ENCODE measurements around the gene ABCD1.

DNA sequence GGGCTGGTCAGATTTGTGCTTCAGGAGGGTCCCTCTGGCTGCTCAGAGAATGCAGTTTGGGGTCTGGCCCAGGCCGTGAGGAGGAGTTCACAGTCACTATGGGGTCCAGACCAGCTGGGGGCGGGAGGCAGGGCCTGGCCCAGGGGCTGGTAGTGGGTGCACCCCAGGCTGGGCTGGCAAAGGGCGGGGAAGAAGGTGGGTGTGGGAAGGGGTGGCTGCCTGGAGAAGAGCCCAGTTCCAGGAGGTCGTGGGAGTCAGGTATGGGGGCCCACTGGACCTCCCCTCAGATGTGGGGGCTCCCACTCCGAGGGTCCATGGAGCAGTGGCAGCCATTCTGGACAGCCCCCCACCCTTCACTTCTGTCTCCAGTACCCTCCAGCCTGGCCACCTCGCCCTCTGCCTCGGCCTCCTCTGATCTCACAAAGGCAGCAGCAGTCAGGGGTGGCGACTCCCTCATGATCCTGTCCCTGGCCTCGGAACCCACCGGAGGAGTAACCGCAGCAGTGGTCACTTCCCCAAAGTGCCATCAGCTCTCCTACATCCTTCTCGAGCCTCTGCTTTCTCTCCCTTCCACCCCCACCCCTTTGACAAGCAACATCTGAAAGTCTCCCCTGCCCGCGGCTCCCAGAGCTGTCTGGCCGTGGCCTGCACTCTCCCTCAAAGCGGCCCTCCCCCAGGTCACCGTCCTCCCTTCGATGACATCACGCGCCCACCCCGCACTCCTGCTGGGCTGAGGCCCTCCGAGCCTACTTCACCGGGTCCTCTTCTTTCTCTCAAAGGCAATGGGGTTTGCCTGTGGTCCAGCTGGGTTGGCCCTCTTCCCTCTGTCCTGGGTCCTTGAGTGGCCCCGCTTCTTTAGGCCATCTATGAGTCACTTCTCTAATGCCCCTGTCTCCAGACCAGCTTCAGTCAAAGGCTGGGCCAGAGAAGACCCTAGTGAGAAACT is 38.6 kb upstream of the ABCD1 start:
- TF ChIP-seq, protein P1, sequence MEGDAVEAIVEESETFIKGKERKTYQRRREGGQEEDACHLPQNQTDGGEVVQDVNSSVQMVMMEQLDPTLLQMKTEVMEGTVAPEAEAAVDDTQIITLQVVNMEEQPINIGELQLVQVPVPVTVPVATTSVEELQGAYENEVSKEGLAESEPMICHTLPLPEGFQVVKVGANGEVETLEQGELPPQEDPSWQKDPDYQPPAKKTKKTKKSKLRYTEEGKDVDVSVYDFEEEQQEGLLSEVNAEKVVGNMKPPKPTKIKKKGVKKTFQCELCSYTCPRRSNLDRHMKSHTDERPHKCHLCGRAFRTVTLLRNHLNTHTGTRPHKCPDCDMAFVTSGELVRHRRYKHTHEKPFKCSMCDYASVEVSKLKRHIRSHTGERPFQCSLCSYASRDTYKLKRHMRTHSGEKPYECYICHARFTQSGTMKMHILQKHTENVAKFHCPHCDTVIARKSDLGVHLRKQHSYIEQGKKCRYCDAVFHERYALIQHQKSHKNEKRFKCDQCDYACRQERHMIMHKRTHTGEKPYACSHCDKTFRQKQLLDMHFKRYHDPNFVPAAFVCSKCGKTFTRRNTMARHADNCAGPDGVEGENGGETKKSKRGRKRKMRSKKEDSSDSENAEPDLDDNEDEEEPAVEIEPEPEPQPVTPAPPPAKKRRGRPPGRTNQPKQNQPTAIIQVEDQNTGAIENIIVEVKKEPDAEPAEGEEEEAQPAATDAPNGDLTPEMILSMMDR (IDR thresholded peaks at IDR 0.05; ENCODE audit: low read depth, low read length, missing input control), result no peak
- no peak for TF ChIP-seq JUND (IDR thresholded peaks at IDR 0.05)
- no peak for TF ChIP-seq SP1 (IDR thresholded peaks at IDR 0.05)
- no peak for TF ChIP-seq RAD21 (IDR thresholded peaks at IDR 0.05)
- TF ChIP-seq, protein P2, sequence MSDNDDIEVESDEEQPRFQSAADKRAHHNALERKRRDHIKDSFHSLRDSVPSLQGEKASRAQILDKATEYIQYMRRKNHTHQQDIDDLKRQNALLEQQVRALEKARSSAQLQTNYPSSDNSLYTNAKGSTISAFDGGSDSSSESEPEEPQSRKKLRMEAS (IDR thresholded peaks at IDR 0.05), result no peak
- TF ChIP-seq GABPA (IDR thresholded peaks at IDR 0.05 in 1 of 2, conservative IDR thresholded peaks at IDR 0.05 in 1 of 2), result no peak
- no peak for TF ChIP-seq TAF1 (conservative IDR thresholded peaks at IDR 0.05)
- TF ChIP-seq EGR1 (IDR thresholded peaks at IDR 0.05; ENCODE audit: low read depth in 2 of 2), result no peak

All from liver (tissue), 3 donors.